Activated CD8-positive, alpha-beta memory T cell treated with anti-CD3 and anti-CD28 coated beads, Interleukin-2, amount 50 U/mL, for 48 hours (primary cell): ENCODE data around the gene RNF114.

Source experiments
- DNase-seq: peaks from one replicate; pipeline ENCODE4 v3.0.0-alpha.2; 2020

Gene RNF114

DNA sequence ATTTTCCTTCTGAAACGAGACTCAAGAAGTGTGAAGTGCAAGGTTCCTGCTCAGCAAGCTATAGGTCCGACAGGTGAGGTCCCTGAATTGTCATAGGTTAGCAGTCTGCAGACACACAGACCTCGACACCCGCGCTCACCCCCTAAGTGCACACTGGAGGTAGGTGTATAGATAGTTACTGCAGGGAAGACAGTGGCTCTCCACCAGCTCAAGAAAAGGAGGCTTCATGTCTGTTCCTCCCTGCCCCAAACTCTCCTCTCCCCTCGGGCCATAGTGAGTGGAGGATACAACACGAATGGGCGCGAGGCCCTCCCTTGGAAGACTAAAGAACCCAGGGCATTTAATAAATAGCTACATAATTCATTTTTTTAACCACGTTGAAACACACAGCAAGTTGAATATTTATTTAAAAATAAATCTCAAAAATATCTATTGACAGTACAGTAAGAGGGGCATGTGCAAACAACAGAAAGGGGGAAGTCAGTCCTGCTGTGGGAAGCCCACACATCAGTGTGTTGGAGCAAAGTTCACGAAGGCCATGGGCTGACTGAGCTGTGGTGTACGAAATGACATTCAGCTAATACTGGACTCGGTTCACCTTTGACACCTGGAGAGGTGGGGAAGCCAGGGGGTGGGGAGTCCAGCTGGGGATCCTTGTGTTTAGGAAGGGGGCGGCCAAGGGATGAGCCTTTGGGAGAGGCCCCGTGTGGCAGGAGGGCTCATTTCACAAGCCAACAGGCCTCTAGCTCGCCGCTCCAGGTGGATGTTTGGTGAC, 31.6 kb upstream of the RNF114 start:
- no peak for DNase-seq

DNA sequence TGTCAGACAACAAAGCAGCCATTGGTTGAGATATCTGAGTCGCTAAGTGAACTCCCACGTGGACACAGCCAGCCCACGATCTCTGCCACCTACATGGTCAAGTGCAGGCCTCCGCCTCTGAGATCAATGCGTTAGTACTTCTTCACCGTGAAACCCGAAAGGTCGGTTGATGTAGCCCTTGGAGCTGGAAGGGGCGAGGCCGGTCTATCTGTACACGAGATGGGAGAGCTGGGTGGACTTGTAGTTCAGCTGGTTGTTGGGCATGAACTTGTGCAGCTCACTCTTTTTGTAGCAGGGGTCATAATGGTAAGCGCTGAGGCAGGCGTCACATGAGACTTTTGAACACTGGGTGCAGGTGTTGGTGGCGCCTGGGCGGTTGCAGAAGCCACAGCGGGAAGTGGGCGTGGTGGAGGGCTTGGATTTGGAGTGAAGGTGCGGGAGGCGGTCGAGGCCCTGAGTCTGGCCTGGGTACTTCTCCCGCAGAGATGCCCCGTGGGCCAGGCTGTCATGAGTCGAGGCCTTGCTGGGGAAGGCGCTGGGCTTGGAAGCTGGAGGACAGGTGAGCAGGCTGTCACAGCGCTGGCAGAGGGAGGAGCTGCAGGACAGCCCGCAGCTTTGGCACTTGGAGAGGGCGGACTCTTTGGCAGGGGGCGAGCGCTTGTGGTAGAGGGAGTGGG, 30.6 kb upstream of the RNF114 start:
- no peak for DNase-seq

DNA sequence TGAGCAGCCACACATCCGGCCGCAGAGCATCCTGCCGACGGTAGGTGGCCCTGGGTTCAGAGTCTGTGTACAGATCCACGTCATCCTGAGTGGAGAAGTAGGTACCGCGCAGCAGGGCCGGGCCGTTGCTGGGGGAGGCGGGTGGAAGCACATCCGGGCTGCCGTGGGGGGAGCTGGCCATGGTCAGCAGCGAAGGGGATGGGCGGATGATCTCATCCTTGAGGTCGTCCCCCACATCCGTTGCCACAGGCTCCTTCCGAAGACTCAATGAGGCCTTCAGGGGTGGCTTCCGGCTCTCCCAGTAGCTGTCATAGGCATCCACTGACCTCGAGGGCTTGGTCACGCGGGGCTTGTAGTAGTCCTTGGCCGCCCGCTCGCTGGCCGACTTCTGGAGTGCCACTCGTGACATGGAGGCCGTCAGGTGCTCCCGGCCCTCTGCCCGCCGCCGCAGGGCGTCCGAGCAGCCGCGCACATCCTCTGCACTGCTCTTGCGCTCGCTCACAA, 30.0 kb upstream of the RNF114 start:
- DNase-seq, result no peak

DNA sequence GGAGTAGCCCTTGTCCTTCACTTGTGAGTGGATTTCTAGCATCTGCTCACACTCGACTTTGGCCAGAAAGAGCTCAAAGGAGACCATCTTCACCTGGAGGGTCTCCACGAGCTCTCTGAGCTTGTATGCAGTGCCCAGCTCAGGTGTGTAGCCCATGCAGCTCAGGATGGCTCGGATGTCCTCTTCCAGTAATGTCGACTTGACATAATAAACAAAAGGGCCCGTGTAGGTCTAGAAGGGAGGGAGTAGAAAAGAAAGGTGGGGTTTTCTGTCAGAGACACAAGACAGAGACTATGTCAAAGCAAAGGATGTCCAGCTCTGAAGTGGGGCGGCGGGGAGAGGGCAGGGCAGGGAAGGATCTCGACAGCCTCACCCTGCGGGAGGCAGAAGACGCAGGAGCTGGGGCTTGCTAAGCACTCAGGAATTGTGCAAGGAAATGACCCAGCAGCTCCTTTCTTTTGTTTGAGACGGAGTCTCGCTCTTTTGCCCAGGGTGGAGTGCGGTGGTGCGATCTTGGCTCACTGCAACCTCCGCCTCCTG, 29.5 kb upstream of the RNF114 start:
- DNase-seq, result no peak

DNA sequence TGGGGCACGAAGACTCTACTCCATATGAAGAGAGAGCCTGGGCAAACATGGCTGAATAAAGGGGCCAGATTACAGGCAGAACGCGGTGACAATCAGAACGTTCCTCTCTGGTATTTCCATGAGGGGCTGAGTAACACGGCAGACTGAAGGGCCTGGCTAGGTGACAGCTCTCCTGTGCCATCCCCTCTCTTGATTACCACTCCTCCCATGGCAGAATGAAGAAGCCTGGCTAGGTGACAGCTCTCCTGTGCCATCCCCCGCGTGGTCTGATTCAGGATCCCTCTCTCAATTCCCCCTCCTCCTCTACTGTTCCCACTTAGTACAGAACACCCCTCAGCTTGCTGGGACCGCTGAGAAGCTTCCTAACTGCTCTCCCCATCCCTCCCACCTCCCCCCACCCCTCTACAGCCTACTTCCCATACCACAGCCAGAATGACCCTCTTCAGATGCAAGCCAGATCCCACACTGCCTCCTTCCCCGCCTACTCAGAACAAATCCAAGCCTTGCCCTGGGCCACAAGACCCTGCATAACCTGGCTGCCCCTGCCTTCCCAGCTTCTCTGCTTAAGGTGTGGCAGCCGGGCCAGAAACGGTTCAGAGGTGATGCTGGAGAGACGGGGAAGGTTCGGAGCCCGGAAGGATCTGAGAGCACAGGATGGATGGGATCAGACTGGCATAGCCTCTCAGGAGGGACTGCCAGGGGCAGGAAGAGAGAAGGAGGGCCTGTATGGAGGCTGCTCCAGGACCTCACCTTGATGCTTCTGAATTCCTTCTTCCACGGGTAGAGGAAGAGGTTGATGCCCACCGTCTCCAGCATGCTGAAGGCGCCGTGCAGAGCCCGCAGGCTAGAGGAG, 28.6 kb upstream of the RNF114 start:
- DNase-seq, result no peak

DNA sequence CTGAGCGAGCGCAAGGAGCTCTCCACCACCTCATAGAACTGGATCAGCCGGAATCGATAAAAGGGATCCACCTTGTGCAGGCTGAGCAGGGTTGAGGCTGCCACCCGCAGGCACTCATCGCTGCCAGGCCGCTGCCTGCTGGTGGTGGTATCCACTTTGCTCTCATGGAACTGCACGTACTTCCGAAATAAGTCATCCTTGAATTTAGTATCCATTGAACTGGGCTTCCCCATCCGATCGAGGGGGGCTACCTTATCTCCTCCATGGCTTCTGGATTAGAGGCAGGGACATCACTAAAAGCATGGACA, 28.0 kb upstream of the RNF114 start:
- no peak for DNase-seq

DNA sequence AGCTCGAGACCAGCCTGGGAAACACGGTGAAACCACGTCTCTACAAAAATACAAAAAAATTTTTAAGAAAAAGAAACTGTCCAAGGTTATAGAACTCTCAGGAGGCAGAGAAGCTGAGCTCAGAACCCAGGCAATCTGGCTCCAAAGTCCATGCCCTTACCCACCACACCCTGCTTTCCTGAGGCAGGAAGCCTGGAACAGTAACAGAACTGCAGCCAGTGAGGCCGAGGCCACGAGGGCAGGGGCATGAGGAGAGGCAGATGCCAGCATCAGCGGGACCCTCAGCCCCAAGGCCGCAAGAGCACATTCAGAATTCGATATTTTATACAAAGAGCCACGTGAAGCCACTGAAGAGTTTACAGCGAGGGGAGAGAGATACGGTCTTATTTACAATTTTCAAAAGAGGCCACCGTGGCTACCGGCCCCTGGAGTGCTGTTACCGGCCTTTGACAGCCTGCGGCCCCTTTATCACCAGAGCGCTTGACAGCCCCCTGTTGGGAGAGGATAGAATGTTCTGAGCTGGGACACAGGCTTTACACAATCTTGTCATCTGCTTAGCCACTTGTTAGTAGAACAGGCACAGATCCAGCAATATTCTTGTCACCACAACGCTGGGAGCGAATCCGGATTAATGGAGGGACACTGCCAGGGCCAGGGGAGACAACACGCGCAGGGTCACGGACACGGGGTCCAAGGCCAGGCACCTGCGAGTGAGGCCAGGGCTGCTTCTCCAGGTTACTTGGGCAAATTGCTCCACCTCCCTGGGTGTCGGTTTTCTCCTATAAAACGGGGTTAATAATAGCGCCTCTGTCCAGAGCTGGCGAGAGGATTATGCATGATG, 26.5 kb upstream of the RNF114 start:
- DNase-seq, result no peak

DNA sequence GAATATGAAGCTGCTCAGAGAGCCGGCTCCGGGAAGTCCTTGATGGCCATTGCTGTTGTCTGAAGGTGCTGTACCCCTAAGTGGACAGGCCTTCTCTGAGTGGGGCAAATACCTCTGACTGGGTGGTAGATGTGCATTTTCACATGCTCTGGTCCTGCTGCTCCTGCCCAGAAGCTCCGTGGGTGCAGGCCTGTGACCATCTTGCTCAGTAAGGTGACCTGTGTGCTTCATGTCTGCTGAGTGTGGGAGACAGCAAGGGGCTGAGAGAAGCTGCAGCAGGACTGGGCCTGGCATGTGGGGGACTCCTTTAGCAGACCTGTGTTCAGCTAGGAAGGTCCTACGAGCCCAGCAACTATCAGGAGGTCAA, 25.9 kb upstream of the RNF114 start:
- no peak for DNase-seq

DNA sequence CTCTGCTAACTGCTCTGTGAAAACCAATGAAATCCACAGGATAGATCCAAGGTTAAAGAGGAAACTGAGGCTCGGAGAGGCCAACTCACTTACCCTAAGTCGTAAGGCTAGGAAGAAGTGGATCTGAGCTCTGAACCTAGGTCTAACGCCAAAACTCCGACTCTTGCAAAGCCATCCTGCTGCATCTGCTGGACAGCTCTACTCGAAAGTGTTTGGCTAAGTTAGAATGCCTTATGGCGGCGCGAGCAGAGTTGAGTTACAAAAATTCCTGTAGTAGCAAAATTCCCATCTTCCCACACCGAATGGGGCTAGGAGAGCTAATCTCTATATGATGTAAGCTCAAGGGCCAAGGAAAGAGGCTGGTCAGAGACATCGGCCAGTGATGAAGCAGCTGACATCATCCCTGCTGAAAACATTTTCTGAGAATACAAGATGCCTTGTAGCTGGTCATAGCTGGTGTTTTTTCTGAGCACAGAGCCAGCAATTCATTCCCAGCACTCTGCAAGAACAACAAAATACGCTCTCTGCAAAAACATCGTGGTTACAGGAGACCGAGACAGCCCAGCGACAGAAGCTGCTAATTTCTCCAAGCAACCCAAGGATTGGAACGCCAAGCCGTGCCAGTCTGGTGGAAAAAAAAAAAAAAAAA, 22.7 kb upstream of the RNF114 start:
- no peak for DNase-seq

DNA sequence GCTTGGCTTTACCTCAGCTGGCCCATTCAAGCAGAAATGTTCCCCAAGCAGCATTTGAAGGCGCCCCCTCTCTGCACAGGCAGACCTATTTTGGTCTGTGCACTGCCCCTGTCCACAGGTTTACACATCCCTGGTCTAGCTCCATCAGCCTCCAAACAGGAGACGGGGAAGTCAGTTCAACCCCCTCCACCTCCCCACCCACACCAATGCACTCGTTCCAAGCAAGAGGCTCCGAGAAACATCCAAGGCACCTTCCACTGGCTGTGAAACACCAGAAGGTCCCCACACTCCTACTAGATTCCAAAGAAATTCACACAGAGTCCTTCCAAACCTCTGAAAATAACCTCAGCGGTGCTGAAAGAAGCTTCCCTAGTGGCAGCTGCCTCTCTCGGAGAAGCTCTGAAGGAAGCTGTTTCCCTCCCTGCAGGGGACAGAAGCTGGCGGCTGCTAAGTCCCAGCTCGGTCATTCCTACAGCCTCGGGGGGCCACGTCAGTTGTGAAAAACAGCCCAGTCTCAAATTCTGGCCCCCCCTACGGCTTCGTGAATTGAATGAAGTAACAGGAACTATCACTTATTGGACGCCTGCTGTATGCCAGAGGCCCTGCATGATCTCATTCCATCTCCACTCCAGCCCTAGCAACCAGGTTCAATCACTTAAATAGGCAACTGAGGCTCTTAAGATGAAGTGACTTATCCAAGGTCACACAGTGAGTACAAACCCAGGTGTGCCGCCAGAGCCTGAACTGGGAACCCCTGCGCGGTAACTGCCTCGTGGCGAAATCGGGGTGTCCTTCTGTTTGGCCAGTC, 21.7 kb upstream of the RNF114 start:
- no peak for DNase-seq

DNA sequence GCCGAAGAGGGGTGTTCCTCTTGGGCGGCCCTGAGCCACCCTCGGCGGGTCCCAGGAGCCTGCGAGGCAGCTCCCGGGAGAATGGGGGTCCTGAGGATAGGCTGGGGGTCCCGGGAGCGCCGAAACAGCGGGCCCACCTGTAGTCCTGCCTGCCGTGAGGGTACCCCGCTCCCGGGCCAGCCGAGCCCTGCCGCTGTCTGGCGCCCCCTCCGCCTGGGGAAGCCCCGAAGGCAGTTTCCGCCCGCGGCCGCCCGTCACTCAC, 21.1 kb upstream of the RNF114 start:
- DNase-seq, result no peak

DNA sequence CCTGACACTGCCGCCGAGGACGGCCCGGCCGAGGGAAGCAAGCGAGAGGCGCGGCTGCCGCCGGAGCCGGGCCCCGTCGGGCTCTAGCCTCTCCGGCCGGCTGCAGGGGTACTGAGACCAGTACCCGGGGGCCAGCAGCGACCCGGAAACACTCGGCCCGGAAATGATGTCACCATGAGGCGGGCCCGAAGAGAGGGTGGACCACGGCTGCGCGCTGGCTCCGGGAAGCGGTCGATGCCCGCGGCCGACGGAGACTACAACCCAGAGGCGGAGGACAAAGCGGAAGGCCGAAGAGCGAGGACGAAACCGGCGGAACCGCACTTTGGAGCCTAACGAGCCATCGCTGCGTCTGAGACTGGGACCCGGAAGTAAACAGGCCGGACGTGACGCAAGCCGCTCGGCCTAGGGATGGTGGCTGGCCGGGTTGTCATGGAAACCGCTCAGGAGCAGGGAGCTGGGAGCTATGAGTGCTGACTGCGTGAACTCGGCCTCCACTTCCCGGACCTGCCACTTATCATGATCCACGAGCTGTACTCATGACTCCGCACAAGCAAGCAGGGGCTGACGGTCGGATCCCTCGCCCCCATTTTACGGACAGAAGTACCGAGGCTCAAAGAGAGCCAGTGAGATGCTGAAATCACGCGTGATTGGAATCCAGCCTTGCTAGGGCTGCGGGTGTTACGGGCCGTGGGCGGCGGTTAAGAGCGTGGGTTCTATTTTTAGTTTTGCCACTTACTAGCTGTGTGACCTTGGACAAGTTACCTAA, 20.6 kb upstream of the RNF114 start, which contains the start of gene SPATA2:
Gene SPATA2 (minus strand): TSS at position 150 of the 766 bp plus-strand sequence. CDS start 7,039 bp downstream, outside the sequence.
- DNase-seq, result peak; percentile 98

DNA sequence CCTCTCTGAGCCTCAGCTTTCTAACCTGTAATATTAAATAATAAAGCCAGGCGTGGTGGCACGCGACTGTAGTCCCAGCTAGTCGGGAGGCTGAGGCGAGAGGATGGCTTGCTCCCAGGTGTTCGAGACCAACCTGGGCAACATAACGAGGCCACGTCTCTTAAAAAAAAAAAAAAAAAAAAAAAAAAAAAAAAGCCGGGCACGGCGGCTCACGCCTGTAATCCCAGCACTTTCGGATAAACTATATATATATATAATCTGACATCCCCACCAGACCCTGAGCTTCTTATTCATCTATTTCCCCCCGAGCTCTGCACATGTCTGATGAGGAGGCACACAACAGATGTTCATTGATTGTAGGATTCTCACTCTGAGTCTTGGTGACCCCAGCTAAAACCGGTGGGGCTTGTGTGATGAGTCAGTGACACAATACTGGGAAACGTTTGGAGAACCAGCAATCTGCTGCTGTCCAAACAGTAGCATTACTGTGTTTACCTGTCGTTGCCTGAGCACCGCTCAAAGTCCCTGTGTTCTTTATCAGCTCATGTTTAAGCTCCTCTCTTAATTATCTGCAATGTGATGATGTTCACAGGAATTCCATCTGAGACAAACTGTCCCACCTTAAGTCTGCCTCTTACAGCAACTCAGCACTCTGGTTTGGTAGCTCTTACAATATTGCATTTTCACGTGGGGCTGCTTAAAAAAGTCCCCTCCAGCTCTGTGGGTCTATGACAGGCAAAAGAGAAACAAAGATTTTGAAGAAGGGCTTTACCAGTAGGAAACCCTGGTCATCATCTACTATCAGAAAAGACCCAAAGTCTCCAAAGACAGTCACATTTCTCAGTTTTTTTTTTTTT, 19.8 kb upstream of the RNF114 start:
- peak; percentile 60 for DNase-seq

DNA sequence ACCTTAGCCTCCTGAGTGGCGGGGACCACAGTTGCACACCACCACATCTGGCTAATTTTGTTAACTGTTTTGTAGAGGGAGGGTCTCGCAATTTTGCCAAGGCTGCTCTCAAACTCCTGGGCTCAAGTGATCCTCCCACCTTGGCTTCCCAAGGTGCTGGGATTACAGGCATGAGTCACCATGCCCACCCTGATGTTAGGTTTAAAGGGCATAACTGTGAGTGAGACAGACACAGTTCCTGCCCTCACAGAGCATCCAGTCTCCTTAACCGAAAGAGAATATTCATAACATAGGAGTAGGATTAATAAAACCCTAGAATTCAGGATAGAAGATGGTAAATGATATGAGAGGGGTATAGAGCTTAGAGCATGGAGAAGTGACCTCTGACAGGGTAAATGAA, 17.8 kb upstream of the RNF114 start:
- no peak for DNase-seq

DNA sequence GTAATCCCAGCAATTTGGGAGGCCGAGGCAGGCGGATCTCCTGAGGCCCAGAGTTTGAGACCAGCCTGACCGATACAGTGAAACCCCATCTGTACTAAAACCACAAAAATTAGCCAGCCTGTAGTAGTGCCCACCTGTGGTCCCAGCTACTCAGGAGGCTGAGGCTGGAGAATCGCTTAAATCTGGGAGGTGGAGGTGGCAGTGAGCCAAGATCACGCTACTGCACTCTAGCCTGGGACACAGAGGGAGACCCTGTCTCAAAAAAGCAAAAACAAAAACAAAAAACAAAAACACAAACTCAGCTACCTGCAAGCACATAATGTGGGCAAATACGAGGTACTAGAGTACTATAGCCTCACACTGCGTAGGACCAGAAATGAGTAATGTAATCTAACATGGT, 17.2 kb upstream of the RNF114 start:
- DNase-seq, result no peak

DNA sequence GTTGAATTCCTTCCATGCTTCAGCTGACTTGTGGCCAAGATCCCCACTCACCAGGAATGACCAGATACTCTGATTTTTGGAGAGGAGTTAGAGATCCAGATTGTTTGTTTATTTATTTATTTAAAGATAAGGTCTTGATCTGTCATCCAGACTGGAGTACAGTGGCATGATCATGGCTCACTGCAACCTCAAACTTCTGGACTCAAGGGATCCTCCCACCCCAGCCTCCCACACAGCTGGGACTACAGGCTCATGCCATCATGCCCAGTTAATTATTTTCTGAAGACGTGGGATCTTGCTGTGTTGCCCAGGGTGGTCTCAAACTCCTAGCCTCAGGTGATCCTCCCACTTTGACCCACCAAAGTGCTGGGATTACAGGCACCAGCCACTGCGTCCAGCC, 16.7 kb upstream of the RNF114 start:
- DNase-seq, result no peak

DNA sequence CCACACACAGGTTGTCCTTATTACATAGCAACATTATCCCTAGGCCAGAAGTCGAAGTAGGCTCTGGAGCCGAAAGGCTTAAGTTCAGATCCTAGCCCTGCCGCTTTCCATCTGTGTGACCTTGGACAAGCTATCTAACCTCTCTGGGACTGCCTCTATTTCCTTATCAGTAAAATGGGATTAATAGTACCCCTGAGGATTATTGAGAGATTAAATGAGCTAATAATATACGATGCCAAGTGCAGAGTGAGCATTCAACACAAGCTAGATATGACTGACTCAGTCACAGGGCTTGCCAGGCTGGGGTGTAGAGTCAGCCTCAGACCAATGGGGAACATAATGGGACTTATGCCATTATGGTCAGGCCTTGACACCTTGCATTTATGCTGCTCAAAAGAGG, 11.9 kb upstream of the RNF114 start:
- no peak for DNase-seq

DNA sequence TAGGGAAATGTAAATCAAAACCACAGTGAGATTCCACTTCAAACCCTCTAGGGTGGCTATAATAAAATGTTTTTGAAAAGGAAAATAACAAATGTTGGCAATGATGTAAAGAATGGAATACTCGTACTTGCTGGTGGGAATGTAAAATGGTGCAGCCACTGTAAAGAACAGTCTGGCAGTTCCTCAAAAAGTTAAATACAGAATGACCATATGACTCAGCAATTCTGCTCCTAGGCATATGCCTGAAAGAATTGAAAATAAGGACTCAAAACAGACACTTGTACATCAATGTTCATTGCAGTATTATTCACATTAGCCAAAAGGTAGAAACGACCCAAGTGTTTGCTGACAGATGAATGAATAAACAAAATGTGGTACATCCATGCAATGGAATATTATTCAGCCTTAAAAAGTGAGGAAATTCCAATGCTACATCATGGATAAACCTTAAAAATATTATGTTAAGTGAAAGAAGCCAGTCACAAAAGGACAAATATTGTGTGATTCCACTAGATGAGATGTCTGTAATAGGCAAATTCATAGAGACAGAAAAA, 10.2 kb upstream of the RNF114 start:
- no peak for DNase-seq
